AG09319 (cell line): ENCODE results near the gene GLRX3.
"Not testable (repeated sequence)": the region's sequence is repeated elsewhere in the genome, so short reads cannot be mapped to it uniquely, and the experiment has no call there.

Experiments
- DNase-seq: peaks from one replicate; pipeline ENCODE4 v3.0.0-alpha.2; 2010; ENCODE audit warnings: low read depth; ENCODE audit errors: extremely low read depth
- TF ChIP-seq, protein P1 (sequence below): IDR thresholded peaks from 2 replicates; pipeline ENCODE4 v1.5.1; 2011; ENCODE audit warnings: low read depth, mild to moderate bottlenecking, inconsistent platforms, low read length, moderate library complexity

GLRX3 gene

DNA sequence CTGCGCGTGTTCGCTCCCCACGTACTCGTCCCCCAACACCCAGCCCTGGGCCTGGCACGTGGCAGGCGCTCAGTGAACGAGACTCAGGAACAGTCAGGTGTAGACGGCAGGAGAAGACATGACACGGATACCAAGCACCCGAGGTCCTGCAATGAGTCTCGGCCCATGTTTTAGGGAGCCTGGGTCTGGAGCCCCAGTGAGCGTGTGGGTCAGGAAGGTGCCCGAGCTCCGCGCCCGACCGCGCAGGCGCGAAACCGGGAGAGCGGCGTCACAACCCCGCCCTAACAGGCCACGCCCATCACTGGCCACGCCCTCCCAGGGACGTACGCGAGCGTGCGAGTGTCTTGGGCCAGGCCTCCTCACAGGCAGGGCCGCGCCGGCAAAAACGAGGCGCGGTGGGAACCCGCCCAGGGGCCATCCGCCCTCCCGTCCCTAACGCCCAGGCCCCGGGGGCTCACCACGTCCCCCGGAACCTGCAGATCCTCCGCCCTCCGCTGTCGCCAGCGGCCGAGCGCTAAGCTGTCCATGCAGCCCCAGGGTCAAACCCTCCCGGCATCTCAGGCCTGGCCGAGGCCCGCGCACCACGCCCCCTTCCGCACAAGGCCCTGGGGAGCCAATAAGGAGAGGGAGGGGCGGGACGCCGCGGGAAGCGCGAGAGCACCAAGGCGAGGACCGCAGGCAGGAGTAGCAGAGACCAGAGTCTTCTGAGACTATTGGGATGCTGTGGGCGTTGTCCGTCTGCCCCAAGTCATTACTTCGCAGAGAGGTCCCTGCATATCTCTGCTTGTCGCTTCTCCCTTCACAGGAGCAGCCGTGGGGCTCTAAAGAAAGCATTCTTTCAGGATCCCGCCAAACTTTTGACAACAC lies 25.7 kb upstream of the GLRX3 start, which contains the start of gene C10orf143:
C10orf143 (minus strand) TSS at position 585 of the 867 bp plus-strand sequence; CDS start at position 527, 58 bp downstream.
- peak; percentile 91 for DNase-seq
- TF ChIP-seq, protein P1, sequence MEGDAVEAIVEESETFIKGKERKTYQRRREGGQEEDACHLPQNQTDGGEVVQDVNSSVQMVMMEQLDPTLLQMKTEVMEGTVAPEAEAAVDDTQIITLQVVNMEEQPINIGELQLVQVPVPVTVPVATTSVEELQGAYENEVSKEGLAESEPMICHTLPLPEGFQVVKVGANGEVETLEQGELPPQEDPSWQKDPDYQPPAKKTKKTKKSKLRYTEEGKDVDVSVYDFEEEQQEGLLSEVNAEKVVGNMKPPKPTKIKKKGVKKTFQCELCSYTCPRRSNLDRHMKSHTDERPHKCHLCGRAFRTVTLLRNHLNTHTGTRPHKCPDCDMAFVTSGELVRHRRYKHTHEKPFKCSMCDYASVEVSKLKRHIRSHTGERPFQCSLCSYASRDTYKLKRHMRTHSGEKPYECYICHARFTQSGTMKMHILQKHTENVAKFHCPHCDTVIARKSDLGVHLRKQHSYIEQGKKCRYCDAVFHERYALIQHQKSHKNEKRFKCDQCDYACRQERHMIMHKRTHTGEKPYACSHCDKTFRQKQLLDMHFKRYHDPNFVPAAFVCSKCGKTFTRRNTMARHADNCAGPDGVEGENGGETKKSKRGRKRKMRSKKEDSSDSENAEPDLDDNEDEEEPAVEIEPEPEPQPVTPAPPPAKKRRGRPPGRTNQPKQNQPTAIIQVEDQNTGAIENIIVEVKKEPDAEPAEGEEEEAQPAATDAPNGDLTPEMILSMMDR: no peak

DNA sequence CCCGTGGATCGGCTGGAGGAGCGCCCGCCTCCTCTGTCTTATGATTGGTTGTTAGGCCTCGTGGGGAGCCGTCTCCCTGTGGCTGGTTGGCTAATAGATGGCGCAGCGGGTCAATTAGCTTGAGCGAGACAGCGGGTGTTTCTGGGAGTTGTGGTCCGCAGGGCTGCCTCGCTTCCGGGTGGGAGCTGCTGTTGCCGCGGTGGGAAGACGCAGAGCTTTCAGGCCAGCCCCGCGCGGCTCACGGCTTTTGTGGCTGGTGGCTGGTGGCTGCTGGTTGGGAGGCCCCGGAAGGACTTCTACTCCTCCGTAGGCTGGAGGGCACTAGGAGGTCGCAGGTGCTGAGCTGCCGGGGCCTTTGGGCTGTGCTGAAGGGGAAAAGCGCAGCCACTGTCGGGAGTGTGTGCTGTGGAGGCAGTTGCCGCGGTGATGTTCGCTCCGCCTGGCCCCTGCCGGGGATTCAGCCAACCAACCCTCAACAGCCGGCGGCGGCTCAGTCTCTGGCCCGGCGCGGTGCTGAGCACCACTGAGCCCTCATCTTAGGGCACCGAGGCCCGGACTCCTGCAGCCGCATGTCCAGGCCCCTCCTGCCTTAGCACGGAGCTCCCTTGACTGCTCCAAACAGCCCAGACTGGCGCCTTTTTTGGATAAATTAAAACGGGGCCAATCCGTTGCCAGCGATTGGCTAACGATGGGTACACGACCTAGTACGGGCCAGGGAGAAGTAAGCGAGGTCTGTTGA lies 24.9 kb upstream of the GLRX3 start:
- TF ChIP-seq, protein P1: no peak; the same call in 1 of the 2 replicates

DNA sequence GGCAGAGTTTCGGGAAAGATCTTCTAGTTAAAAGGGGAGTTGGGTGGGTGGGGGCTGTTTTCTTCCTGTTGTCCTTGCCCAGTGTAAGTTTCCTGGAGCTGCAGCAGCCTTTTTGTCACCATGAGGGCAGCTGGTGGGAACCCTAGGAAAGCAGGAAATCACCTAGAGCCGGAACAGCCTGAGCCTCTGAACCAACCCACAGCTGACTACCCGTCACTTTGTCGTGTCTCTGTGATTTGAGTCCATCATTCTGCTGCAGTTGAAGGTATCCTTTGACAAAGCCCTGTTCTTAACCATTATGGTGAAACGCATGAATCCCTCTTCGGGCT lies 24.4 kb upstream of the GLRX3 start:
- TF ChIP-seq, protein P1: no peak
- DNase-seq: no peak

More for the DNA sequence above, 24.9 kb upstream of the GLRX3 start:
- peak; percentile 93 for DNase-seq

DNA sequence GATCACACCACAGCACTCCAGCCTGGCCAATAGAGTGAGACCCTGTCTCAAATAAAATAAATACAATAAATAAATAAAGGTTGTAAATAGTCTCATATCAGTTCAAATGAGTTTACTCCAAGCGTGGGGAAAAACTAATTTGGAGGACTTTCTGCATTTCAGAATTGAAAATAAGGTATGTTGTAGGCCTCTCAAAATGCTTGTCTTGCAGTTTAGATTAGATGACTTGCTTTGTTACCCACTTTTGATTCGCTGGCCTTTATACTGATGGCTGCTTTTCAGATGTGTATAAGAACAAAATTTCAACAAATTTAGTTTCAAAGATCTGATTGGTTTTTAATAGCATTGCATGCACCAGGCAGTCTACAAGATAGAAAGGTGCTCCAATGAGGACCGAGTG lies 23.4 kb upstream of the GLRX3 start:
- TF ChIP-seq, protein P1: no peak
- DNase-seq: no peak

DNA sequence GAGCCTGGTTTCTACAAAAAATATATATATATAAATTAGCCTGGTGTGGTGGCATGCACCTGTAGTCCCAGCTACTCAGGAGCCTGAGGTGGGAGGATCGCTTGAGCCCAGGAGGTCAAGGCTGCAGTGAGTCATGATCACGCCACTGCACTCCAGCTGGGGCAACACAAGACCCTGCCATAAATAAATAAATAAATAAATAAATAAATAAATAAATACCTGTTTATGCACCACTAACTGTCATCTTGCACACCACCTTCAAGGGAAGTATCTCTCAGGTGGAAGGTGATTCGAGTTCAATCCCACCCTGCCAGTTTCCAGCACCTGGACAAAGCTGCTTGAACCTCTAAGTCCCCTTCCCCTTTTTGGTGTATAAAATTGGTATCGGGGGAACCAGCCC lies 19.2 kb upstream of the GLRX3 start:
- DNase-seq: not testable (repeated sequence)

DNA sequence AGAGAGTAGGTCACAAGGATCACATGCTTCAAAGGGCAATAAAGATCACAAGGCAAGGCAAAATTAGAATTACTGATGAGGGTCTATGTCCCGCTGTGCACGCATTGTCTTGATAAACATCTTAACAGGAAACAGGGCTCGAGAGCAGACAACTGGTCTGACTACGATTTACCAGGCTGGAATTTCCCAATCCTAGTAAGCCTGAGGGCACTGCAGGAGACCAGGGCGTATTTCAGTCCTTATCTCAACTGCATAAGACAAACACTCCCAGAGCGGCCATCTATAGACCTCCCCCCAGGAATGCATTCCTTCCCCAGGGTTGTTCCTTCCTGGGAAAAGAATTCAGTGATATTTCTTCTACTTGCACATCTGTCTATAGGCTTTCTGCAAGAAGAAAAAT lies 18.7 kb upstream of the GLRX3 start:
- not testable (repeated sequence) for DNase-seq

DNA sequence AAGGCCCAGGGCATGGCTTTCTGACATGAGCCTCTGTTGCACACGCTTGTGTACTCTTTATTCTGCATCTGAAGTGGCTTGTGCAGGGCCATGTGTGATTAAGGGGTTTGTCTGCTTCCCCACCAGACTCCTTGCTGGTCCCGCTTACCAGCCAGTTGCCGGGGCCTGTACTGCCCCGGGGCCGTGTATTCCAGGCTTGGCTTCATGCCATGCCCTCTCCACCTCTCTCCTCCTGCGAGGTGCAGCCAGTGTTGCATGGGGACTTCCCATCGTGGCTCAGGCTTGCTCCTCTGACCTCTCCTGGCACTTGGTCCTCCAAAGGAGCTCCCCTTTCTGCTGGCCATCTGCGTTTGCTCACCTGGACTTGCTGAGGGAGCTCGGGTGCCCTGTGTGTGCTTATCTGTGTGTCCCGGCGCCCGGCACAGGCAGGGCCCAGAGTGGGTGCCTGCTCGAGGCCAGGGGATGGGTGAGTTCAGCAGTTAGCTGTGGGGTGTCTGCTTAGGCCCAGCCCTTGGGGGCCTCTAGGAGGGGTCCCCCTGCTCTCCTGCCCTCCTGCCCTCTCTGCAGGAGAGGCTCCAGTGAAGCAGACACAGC lies 14.6 kb upstream of the GLRX3 start:
- TF ChIP-seq, protein P1: no peak
- DNase-seq: no peak
